Parathyroid adenoma (tissue), 2 donors: ENCODE results near the gene NTN3.
A peak's percentile ranks its signal among the peaks of the same experiment; 100 is the strongest.

ENCODE experiments used
- H2AFZ ChIP-seq: fragments of 300-600 bp; sonication (generic); one replicate; pipeline ENCODE4 v1.7.0; 2017; ENCODE audit warnings: antibody characterized with exemption, mild to moderate bottlenecking
- H3K27ac ChIP-seq: fragments of 300-600 bp; sonication (generic); one replicate; pipeline ENCODE4 v1.7.0; 2017
- H3K27me3 ChIP-seq: fragments of 300-600 bp; sonication (generic); one replicate; pipeline ENCODE4 v1.7.0; 2017; ENCODE audit warnings: low read length; ENCODE audit not compliant: control insufficient read depth, insufficient read depth
- H3K36me3 ChIP-seq: fragments of 300-600 bp; sonication (generic); one replicate; pipeline ENCODE4 v1.7.0; 2017; ENCODE audit warnings: low read length; ENCODE audit not compliant: control insufficient read depth, insufficient read depth
- H3K4me1 ChIP-seq: fragments of 300-600 bp; sonication (generic); one replicate; pipeline ENCODE4 v1.7.0; 2017; ENCODE audit warnings: control low read depth
- H3K4me2 ChIP-seq: fragments of 300-600 bp; sonication (generic); one replicate; pipeline ENCODE4 v1.7.0; 2017; ENCODE audit warnings: low read length
- H3K4me3 ChIP-seq: fragments of 300-600 bp; sonication (generic); one replicate; pipeline ENCODE4 v1.7.0; 2017; ENCODE audit warnings: low read depth, low read length
- H3K79me2 ChIP-seq: fragments of 300-600 bp; sonication (generic); one replicate; pipeline ENCODE4 v1.7.0; 2017; ENCODE audit warnings: control low read depth
- H3K9ac ChIP-seq: fragments of 300-600 bp; sonication (generic); one replicate; pipeline ENCODE4 v1.7.0; 2017; ENCODE audit warnings: mild to moderate bottlenecking
- H3K9me3 ChIP-seq: fragments of 300-600 bp; sonication (generic); one replicate; pipeline ENCODE4 v1.7.0; 2017; ENCODE audit warnings: low read length; ENCODE audit not compliant: control insufficient read depth
- TF ChIP-seq, protein P1 (sequence below): fragments of 300-600 bp; sonication (generic); IDR thresholded peaks from one replicate; pipeline ENCODE4 v1.7.0; 2017; ENCODE audit warnings: antibody characterized with exemption, mild to moderate bottlenecking
- donor health status: primary hyperparathyroidism.

Gene NTN3

DNA sequence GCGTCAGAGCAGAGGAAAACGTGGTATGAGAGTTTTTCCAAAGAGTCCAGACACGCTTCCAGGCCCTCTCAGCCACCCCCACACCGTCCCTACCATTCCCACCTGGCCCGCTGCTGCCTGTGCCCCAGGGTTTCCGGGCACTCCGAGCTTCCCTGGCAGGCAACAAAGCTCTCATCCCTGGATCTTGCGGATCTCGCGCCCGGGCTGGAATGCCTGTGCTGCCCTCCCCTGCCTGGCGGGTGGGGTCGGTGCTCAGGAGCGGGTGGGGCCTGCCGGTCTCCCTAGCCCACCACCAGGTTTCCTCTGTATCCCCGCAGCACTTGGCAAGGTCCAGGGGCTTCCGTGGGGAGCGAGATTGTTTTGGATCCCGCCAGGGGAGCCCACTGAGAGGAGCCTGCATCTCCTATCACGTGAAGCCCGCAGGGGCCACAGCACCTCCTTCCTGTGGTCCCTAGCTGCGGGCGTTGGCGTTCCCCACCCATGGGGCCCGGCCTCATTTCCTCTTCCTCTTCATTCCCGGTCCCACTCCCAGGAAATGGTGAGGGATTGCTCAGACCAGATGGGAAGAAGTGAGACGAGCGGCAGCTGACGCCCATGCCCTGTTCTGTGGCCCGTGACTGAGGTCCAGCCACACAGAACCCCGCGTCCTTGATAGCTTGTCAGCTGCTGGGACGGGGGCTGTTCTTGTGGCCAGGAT is 14.9 kb downstream of the NTN3 start:
- Histone ChIP-seq H2AFZ (no peak overlapping the region), H3K27me3 (no peaks in the 10 kb centered on the region), H3K4me1 (no peaks in the 10 kb centered on the region), H3K27ac (no peak overlapping the region), H3K9me3 (no peaks in the 10 kb centered on the region), H3K4me2 (no peak overlapping the region), H3K36me3 (no peaks in the 10 kb centered on the region), H3K4me3 (no peak overlapping the region), H3K9ac (no peak overlapping the region), H3K79me2 (peaks cover 14% of the 10 kb centered on the region)
- TF ChIP-seq, protein P1, sequence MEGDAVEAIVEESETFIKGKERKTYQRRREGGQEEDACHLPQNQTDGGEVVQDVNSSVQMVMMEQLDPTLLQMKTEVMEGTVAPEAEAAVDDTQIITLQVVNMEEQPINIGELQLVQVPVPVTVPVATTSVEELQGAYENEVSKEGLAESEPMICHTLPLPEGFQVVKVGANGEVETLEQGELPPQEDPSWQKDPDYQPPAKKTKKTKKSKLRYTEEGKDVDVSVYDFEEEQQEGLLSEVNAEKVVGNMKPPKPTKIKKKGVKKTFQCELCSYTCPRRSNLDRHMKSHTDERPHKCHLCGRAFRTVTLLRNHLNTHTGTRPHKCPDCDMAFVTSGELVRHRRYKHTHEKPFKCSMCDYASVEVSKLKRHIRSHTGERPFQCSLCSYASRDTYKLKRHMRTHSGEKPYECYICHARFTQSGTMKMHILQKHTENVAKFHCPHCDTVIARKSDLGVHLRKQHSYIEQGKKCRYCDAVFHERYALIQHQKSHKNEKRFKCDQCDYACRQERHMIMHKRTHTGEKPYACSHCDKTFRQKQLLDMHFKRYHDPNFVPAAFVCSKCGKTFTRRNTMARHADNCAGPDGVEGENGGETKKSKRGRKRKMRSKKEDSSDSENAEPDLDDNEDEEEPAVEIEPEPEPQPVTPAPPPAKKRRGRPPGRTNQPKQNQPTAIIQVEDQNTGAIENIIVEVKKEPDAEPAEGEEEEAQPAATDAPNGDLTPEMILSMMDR = no peak

DNA sequence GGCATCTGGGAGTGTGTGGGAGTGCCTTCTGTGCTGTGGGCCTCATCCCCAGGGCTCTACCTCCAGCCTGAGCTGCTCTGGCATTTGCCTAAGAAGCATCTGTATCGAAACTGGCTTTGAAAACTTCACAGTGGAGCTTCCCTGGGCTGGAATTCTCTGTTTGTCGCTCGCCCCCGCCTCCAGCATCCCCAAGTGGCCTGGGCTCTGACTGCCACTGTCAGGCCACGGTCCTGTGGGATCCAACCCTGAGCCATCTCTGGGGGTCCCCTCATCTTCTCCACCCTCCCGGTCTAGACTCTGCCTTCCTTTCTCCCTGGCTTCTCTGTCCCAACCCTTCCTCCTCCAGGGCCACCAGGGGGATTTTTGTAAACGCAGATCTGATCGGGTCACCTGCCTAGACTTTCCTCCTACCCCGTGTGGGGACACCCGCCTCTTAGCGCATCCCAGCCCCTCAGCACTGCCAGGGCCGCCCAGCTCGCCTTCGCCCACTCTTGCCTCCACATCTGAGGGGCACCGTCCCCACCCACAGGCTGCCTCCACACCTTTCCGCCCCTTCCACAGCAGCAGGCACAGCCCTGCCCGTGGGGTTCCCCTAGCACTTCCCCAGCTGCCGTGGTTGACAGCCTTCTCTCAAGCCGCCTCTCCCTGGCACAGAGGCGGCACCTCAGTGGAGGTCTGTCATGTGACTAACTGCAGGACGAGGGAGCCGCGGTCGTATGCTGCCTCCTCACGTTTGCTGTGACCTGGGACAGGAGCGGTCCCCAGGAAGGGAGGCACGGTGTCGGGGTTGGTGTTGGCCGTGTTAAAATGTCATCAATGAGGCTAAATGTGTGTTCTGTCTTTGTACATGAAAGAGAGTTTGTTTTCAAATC is 15.8 kb downstream of the NTN3 start:
- Histone ChIP-seq H3K9ac (no peak overlapping the region), H3K4me3 (no peak overlapping the region), H3K27me3 (no peaks in the 10 kb centered on the region), H3K79me2 (peaks cover 13% of the 10 kb centered on the region), H3K27ac (no peak overlapping the region), H3K4me2 (no peak overlapping the region), H2AFZ (no peak overlapping the region), H3K9me3 (no peaks in the 10 kb centered on the region), H3K4me1 (no peaks in the 10 kb centered on the region), H3K36me3 (no peaks in the 10 kb centered on the region)
- TF ChIP-seq, protein P1 = peak; percentile 32

DNA sequence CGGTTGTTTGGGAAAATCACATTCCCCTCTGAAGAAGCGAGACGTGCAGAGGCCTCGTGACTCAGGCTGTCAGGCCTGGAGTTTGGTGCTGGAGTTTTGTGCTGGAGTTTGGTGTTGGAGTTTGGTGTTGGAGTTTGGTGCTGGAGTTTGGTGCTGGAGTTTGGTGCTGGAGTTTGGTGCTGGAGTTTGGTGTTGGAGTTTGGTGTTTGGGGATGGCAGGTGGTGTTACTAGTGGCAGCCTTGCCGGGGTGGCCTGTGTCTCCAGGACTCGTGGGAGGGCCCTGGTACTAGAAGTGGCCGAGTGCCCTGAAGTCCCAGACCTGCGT is 16.4 kb downstream of the NTN3 start:
- TF ChIP-seq, protein P1 = no peak
- H3K27me3 ChIP-seq = no peaks in the 10 kb centered on the region
- no peaks in the 10 kb centered on the region for H3K9me3 ChIP-seq
- H3K4me1 ChIP-seq = no peaks in the 10 kb centered on the region
- H3K4me2 ChIP-seq = no peak overlapping the region
- H3K4me3 ChIP-seq = no peak overlapping the region
- peaks cover 12% of the 10 kb centered on the region for H3K79me2 ChIP-seq
- no peak overlapping the region for H2AFZ ChIP-seq
- no peak overlapping the region for H3K9ac ChIP-seq
- no peak overlapping the region for H3K27ac ChIP-seq
- H3K36me3 ChIP-seq = no peaks in the 10 kb centered on the region

DNA sequence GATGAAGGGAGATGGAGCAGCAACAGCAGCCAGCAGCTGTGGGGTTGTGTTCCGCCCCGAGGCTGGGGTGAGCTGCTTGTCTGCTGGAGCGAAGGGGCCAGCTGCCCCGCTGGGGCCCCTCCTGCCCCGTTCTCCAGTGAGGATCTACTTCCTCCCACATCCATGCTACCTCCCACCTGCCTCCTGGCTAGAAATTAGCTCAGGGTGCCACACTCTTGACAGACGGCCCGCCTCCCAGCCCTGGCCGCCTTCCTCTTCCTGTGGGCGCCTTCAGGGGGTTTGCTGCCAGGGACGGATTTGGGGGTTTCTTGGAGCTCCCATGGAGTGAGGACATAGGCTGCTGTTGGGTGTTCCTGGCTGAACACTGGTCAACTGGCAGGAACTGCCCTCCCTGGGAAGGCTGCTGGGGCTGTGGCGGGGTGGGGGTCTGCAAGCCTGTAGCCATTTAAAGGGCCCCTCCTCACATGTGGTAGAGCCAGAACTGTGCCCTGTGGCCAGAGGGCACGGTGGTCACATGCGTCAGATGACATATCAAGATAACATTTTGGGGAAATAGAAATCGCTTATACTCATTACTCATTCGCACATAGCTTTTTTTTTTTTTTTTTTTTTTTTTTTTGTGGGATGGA is 16.9 kb downstream of the NTN3 start:
- H3K27ac ChIP-seq = no peak overlapping the region
- TF ChIP-seq, protein P1 = no peak

More for the DNA sequence above, 16.9 kb downstream of the NTN3 start:
- Histone ChIP-seq H3K9me3 (no peaks in the 10 kb centered on the region), H3K27me3 (no peaks in the 10 kb centered on the region), H3K4me2 (no peak overlapping the region), H3K4me3 (no peak overlapping the region), H3K36me3 (no peaks in the 10 kb centered on the region), H2AFZ (no peak overlapping the region), H3K9ac (no peak overlapping the region), H3K4me1 (no peaks in the 10 kb centered on the region), H3K79me2 (peaks cover 12% of the 10 kb centered on the region)
